Astrocyte of the hippocampus (primary cell): ENCODE measurements around the gene MYO1D.
"Not testable (repeated sequence)": the region's sequence is repeated elsewhere in the genome, so short reads cannot be mapped to it uniquely, and the experiment has no call there.

Experiments
- DNase-seq: peaks from one replicate; pipeline ENCODE4 v3.0.0; 2011; ENCODE audit warnings: low read depth, low spot score

Gene MYO1D

GRCh38 chr17:32533296-32533695 lies 343.6 kb downstream of the MYO1D start:
- DNase-seq, result no peak

GRCh38 chr17:32529604-32530003 lies 347.3 kb downstream of the MYO1D start:
- no peak for DNase-seq

- DNase-seq, result no peak
Observed at GRCh38 chr17:32528825-32529224, 348.1 kb downstream of the MYO1D start.

- DNase-seq, result no peak
Observed at GRCh38 chr17:32527146-32527545, 349.8 kb downstream of the MYO1D start.

- peak; percentile 68 for DNase-seq
Observed at GRCh38 chr17:32525122-32525521, 351.8 kb downstream of the MYO1D start.

- DNase-seq, result not testable (repeated sequence)
Observed at GRCh38 chr17:32524553-32524880, 352.4 kb downstream of the MYO1D start.

- DNase-seq, result no peak
Observed at GRCh38 chr17:32523827-32524552, 352.9 kb downstream of the MYO1D start.

- DNase-seq, result no peak
Observed at GRCh38 chr17:32523017-32523680, 353.8 kb downstream of the MYO1D start.

- no peak for DNase-seq
Observed at GRCh38 chr17:32520737-32521404, 356.1 kb downstream of the MYO1D start.

GRCh38 chr17:32520104-32520701 lies 356.7 kb downstream of the MYO1D start:
- DNase-seq, result peak; percentile 52

GRCh38 chr17:32519228-32520103 lies 357.5 kb downstream of the MYO1D start:
- DNase-seq, result peak; percentile 66

- no peak for DNase-seq
Observed at GRCh38 chr17:32518646-32519227, 358.2 kb downstream of the MYO1D start.

GRCh38 chr17:32517982-32518381 lies 358.9 kb downstream of the MYO1D start:
- DNase-seq, result no peak

GRCh38 chr17:32516940-32517701 lies 359.8 kb downstream of the MYO1D start:
- DNase-seq, result no peak

GRCh38 chr17:32516450-32516849 lies 360.5 kb downstream of the MYO1D start:
- DNase-seq, result no peak

GRCh38 chr17:32515677-32516383 lies 361.1 kb downstream of the MYO1D start:
- no peak for DNase-seq

GRCh38 chr17:32514606-32515005 lies 362.3 kb downstream of the MYO1D start:
- no peak for DNase-seq

GRCh38 chr17:32513579-32513978 lies 363.3 kb downstream of the MYO1D start:
- DNase-seq, result no peak

GRCh38 chr17:32512328-32512727 lies 364.6 kb downstream of the MYO1D start:
- no peak for DNase-seq

- no peak for DNase-seq
Observed at GRCh38 chr17:32510466-32510865, 366.5 kb downstream of the MYO1D start.
